Measurements from ENCODE around the gene TTYH1.

TTYH1 gene

DNA sequence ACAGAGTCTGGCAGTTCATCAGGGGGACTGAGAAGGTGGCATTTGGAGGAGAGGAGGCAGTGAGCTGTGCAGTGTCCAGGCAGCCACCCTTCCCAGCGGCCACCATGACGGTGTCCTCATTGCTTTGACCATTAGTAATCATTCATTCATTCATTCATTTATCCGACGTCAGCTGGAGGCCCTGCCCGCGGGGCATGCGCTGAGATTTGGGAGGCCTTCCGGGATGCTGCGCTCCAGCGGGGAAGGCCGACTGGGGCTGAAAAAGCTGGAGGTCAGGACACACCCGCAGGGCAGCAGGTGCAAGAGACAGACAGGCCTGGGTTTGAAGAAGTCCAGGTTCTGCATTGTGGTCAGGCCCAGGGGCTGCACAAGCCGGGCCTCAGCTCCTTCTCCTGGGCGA is 8.9 kb downstream of the TTYH1 start:
- DNase-seq (ENCODE audit: low spot score), result no peak

DNA sequence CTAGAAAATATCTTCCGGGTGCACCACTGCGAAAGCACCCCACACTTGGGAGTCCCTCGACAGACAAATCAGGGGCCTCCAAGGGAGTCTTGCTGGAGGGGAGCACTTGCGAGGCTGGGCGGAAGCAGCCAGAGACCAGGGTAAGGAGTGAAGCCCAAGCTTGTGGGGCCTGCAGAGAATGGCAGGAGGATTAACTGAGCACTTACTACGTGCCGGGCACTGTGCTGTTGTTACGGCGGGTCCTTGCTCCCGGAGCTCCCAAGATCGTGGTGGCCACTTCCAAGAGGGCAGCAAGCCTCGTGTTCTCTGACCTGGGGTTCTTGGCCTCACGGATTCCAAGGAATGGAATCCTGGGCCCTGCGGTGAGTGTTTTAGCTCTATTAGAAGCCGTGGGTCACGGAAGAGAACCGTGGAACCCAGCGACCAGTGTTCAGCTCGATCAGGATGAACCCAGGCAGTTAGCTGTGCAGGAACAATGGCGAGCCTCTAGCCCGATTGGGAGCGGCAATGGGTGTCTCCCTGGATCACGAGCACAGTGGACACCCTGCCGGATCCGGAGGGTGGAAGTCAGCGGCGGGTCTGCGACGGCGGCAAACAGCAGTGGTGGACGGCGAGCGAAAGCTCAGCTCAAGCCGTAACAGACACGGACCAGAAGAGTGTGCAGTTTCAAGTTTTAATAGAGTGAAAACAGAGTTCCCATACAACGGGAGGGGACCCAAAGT is 9.6 kb downstream of the TTYH1 start:
- DNase-seq (ENCODE audit: low spot score), result no peak

DNA sequence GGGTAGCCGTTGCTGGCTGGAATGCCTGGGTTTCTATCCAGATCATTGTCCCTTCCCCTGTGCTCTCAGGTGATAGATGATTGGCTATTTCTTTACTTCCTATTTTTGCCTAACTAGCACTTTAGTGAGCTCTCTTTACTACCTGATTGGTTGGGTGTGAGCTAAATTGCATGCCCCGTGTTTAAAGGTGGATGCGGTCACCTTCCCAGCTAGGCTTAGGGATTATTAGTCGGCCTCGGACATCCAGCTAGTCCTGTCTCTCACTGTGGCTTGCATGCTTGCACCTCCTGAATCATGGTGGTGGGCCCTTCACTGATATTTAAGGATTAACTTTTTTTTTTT is 10.1 kb downstream of the TTYH1 start:
- DNase-seq (ENCODE audit: low spot score), result no peak

DNA sequence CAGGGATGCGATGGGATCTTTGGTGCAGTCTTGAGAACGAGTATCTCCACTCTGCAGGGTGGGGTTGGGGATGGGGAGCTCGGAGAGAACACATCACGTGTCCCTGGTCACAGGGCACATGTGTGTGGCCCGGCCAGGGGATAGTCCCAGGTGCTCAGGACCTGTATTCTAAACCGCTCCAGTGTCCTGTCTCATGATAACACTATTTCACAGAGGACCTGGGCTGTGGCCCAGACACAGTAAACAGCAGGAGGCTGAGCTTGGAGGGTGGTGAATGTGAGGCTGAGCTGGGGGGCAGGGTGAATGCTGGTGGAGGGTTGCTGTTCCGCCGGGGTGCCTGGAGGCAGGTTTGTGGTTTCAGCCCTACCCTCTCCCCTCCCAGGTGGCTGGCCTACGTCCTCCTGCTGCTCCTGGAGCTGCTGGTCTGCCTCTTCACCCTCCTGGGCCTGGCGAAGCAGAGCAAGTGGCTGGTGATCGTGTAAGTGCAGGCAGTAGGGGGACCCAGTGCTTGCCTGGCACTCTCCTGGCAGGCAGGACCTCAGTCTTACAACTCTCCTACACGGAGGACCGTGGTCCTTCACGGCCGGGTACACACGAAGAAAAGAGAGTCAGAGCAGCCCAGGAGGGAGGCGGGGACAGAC is 11.1 kb downstream of the TTYH1 start:
- DNase-seq (ENCODE audit: low spot score), result no peak

DNA sequence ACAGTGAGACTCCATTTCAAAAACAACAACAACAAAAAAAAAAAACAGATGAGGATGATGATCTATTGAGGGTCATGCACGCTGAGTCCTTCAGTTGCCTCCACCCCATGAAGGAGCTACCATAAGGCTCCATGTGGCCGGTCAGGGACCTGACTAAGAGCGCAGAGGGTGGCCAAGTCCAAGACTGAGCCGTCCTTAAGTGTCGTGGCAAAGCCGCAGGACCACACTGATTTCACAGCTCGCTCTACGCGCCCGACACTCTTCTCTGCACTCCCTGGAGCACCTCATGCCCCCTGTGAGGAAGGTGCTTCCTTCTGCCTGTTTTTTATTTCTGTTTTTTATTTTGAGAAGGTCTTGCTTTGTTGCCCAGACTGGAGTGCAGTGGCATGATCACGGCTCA is 12.3 kb downstream of the TTYH1 start:
- no peak for DNase-seq (ENCODE audit: low spot score)

DNA sequence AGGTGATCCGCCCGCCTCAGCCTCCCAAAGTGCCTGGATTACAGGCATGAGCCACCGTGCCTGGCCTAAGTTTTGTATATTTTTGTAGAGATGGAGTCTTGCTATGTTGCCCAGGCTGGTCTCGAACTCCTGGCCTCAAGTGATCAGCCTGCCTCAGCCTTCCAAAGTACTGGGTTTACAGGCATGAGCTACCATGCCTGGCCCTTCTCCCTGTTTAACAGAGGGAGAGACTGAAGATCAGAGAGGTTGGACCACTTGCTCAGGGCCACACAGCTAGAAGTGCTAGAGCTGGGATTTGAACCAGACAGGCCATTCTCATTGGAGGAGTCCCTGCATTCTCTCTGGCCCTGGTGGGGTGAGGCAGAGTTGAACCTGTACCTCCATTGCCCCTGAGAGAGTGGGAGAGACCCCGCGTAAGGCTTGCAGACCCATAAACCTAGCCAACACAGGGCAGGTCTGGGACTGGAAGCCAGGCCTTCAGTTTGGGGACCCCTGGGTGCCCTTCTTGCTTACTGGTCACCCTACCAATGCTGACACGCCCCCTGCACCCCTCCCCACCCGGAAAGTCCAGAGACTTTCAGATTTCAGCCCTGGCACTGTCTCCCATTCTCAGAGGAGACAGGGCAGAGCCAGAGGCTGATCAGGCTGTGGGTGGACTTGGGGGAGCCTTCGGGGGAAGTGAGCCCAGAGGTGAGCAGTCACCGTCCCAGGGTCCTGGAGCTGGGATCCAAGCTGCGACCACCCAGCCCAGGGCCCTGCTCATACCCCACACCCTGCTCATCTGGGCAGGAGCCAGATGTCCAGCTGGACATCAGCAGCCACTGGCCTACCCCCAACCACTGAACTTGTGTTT is 13.3 kb downstream of the TTYH1 start:
- DNase-seq (ENCODE audit: low spot score), result no peak

DNA sequence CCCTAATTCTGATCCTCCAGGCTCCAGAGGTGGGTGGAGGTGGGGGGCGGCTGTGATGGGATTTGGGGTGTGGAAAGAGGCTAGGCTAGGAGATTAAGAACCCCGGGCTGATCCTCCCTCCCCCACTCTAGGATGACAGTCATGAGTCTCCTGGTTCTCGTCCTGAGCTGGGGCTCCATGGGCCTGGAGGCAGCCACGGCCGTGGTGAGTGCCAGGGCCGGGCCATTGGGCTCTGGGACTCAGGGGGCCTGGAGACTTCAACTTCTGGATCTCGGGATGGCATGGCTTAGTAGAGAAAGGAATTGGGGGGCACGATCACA is 13.9 kb downstream of the TTYH1 start:
- DNase-seq (ENCODE audit: low spot score), result no peak

DNA sequence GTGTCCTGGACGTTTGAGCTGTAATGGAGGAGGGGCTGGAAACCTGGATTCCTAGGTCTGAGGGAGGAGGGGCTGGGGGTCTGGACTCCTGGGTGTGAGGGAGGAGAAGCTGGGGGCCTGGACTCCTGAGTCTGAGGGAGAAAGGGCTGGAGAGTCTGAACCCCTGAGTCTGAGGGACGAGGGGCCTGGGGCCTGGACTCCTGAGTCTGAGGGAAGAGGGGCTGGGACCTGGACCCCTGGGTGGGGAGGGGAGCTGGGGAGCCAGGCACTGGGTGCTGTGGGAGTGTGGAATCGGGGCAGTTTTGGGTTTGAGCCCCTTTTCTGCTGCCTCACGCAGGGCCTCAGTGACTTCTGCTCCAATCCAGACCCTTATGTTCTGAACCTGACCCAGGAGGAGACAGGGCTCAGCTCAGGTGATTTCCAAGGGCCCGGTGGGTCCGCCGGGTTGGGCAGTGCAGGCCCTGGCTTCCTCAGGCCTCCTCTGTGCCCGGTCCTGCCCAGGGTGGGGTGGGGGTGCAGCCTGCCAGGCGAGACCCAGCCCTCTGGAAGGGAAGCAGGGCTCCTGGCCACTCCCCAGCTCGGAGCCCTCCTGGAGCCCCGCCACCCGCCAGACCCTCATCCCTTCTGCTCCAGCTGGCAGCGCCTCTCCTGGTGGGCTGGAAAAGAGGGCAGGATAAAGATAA is 14.4 kb downstream of the TTYH1 start:
- DNase-seq (ENCODE audit: low spot score), result no peak

DNA sequence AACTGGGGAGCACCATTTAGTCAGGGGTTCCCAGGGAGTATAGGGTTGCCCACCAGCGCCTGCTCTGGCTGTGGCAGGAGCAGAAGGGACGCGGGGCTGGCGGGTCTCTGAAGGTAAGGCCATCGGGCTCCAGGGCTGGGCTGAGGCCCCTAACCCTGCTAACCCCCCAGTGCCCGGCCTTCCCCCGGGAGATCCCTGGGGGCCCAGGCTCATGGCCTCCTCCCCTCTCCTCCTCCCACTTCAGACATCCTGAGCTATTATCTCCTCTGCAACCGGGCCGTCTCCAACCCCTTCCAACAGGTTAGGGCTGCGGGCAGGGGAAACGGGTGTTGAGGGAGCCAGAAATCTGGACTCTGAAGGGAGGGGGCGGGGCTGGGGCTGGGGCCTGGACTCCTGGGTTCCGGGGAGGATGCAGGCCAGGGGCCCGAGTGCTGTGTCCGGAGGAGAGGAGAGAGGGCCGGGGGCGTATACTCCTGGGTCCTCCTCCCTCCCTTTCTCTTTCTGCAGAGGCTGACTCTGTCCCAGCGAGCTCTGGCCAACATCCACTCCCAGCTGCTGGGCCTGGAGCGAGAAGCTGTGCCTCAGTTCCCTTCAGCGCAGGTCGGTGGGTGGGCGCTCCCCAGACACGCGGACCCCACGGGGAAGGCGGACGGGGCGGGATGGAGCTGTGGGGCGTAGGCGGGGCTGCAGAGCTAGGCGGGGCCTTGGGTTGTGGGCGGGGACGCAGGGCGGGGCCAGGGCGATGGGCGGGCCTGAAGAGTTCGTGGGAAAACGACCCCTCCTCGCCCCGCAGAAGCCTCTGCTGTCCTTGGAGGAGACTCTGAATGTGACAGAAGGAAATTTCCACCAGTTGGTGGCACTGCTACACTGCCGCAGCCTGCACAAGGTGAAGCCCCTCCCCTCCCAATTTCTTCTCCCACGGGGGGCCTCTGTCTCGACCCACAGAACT is 15.3 kb downstream of the TTYH1 start:
- peak; percentile 80 for DNase-seq (ENCODE audit: low spot score)

DNA sequence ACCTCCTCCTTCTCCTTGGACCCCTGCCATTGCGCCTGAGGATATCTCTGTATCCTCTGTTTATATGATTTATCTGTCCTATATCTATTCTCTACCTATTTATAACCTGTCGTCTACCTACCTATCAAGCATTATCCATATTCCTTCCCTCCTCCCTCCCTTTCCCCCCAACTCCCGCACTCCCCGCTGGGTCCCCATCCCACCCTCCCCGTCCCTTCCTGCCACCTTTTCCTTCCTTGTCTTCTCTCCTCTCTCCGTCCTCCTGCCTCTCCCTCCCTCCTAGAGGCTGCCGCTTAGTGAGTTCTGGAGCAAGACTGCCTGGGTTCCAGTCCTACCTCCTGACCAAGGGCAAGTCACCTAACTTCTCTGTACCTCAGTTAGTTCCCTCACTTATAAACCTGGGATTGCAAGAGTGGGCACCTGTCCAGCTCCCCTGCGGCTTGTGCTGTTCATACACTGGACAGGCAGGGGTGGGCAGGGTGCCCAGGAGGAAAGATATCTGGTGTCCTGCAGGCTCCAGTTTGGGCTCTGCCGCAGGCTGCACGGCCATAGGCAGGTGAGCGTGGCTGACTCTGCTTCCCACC is 16.1 kb downstream of the TTYH1 start:
- DNase-seq (ENCODE audit: low spot score), result no peak

DNA sequence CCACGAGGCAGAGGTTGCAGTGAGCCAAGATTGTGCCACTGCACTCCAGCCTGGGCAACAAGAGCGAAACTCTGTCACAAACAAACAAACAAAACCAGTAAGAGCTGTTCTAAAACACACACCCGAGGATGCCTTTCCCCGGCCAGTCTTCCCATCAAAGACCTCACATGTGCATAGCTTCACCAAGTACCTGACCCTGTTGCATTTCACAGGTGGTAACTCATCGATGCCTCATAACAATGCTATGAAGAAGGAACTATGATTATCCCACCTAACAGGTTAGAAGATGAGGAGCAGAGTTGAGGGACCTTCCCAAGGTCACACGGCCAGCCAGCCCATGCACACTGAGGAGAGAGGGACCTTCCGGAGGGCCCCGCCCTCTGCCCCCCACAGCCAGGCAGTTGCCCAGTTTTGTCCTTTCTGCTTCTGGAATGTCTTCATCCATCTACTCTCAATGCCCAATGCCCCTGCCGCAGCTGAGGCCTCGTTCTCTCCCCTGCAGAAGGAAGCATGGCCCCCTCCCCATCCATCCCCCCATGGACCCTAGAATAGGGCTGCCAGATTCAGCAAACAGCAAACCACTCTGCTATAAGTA is 17.0 kb downstream of the TTYH1 start:
- no peak for DNase-seq (ENCODE audit: low spot score)

DNA sequence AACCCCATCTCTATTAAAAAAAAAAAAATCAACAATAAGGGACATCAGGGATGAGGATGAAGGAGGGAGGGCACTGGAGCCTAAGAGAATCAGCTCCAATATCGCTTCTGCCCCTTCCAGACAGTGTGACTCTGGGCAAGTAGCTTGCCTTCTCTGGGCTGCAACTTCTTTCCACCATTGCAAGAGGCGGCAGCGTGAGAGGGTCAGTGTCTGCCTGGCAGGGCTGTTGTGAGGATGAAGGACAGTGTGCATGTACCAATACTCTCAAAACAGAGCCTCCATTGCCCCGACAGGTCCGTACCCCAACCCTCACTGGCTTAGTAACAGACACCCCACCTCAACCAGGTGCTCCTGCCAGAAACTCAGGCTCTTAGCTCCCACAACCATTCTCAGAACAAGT is 18.4 kb downstream of the TTYH1 start:
- no peak for DNase-seq (ENCODE audit: low spot score)

DNA sequence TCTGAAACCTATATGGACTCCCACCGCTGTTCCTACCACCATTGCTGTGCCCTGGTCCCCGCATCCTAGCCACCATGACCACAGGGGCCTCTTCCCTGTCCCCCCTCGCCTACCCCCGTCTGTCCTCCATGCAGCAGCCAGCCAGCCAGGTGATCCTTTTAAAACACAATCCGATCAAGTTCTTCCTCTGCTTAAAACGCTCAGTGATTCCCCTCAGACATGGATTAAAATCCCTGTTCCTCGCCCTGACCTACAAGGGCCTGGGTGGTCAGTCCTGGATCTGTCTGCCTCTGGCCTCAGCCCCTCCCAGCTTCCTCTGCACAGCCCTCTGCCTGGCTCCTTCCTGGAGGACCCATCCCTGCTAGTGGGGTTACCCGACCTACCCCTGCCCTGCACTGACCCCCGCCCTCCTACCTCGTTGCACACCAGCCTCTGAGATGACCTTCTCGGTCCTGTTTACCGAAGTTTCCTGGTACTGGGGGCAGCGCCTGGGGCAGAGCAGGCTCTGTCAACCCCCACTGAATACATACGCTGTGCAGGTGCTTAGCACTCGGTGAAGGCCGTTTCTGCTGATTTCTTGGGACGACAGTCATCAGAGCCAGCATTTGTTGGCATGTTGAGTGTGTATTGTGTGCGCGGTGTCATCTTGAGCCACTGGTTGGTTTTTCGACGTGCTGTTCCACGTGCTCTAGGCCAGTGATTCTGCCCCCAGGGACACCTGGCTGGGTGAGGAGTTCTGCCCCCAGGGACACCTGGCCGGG is 19.0 kb downstream of the TTYH1 start:
- no peak for DNase-seq (ENCODE audit: low spot score)

DNA sequence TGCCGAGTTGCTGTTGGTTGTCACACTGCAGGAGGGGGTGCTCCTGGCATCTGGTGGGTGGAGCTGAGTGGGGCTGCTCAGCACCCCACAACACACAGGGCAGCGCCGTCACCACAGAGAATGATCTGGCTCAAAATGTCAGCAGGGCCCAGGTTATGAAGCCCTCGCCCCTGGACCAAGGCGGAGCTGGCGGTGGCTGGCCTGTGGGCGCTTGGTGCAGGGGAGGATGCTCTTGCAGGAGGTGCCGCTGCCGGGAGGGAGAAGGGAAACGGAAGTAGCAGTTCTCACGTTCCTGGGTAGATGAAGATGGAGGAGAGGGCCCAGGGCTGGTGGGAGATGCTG is 19.6 kb downstream of the TTYH1 start:
- DNase-seq (ENCODE audit: low spot score), result no peak

DNA sequence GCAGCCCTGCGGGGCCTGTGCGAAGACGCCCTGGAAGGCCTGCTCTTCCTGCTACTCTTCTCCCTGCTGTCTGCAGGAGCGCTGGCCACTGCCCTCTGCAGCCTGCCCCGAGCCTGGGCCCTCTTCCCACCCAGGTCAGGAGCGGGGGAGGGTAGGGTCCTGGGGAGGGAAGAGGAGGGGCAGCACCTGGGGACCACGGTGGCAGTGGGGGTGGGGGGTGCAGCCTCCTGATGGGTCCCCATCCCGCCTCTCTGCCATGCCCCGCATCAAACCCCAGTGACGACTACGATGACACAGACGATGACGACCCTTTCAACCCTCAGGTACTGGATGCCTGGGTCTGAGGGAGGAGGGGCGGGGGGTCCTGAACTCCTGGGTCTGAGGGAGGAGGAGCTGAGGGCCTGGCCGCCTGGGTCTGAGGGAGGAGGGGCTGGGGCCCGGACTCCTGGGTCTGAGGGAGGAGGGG is 20.3 kb downstream of the TTYH1 start:
- no peak for DNase-seq (ENCODE audit: low spot score)

DNA sequence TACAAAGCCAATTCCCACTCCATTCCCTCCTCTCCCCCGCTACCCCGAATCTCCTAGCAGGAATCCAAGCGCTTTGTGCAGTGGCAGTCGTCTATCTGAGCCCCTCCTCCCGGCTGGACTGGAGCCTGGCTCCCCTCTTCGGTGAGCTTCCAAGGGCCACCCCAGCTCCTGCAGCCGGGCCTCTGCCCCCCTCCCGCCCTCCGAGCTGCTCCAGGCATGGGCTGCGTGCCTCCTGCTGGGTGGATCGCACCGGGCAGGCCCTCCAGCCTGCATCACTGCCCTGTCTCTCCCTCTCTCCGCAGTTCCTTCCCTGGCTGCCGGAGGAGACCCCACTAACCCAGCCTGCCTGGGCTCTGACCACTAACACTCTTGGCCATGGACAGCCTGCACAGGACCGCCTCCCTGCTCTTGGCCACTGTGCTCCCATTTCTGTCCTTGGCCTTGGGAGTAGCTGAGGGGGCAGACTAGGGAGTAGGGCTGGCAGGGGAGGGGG is 20.8 kb downstream of the TTYH1 start:
- no peak for DNase-seq (ENCODE audit: low spot score)

DNA sequence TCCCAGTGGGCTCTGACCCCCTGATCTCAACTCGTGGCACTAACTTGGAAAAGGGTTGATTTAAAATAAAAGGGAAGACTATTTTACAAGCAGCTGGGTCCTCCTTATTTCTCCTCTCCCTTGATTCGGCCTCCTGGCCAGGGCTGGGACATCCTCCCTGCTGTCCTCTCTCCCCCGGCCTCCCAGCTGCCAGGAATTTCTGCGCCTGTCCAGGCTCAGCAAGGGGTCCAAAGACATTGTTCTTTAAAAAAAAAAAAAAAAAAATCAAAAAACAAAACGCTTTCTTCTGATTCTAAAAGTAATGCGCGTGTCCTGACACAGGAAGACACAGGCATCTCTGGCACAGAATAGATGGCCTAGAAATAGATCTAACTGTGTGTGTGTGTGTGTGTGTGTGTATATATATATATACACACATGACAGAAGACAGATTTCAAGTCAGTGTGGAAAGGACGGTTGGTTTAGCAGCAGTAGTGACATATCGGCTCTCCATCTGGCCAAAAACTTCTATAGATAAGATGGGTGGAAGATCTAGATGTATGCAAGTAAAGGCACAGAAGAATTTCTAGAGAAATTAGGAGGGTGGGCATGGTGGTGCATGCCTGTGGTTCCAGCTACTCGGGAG is 21.5 kb downstream of the TTYH1 start:
- no peak for DNase-seq (ENCODE audit: low spot score)

DNA sequence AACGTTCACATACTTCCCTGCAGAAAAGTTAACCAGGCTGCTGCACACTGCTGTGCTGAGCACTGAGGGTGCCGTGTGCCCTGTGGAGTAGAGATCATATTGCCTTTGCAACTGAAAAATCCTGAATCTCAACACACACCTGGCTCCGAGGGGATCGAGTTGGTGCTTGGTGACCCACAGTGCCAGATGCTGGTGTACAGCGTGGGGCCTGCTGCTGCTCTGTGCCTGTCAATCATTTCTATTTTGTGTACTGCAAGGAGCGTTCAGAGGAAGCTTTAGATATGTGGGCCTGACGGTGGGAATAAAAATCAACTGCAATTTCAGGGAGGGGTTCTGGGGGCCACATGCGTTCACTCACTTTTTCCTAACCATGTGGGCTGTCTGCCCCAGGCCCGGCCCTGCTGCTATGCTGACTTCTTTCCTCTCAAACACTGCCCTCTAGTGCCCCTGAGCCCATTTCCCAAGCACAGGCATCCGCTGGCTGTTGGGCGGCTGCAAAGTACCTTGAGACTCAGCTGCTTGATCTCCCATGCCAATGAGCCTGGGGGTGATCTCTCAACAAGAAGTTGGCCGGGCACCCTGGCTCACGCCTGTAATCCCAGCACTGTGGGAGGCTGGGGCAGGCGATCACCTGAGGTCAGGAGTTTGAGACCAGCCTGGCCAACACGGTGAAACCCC is 24.0 kb downstream of the TTYH1 start:
- DNase-seq (ENCODE audit: low spot score), result no peak

DNA sequence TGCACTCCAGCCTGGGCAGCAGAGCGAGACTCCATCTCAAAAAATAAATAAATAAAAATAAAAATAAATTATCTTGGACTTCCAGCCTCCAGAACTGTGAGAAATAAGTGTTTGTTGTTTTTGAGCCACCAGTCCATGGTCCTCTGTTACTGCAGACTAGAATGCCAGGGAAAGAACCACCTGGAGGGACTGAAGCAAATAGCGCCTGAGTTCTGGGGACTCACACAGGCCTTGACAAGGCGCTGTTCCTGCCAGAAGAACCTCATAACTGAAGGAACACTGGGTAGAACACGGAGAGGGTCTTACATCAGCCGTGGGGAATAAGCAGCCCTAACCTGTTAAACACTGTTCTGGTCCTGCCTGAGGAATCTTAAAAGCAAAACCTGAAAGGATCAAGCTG is 25.4 kb downstream of the TTYH1 start:
- no peak for DNase-seq (ENCODE audit: low spot score)

All from AG08396 (cell line).